Measurements from ENCODE around the gene CDC45.

DNA sequence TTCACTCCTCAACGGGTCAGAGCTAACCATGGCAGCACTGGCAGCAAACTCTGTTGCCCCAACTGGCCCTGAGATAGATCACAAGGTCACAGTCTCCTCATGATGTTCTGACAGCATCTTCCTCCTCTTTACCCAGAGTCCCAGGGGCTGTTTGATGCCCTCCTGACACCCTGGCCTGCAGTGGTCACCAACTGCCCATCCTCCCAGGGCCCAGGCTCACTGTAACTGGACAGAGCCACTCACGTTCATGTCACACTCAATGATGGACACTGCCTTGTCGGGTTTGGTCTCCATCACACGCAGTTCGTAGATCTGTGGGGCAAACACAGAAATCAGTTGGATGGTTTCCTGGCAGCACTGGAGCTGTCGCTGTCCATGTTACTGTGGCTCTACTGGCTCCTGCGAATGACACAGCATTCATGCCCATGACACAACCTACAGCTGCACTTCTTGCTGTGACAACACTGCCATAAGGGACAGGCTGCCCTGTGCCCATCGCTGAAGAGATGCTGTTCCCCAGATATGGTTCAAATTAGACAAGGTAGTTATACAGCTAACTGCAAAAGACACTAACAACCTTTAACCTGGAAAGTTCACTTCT, 21.8 kb upstream of the CDC45 start:
- TF ChIP-seq POLR2A (IDR thresholded peaks at IDR 0.05) = no peak
- TF ChIP-seq, protein P1, sequence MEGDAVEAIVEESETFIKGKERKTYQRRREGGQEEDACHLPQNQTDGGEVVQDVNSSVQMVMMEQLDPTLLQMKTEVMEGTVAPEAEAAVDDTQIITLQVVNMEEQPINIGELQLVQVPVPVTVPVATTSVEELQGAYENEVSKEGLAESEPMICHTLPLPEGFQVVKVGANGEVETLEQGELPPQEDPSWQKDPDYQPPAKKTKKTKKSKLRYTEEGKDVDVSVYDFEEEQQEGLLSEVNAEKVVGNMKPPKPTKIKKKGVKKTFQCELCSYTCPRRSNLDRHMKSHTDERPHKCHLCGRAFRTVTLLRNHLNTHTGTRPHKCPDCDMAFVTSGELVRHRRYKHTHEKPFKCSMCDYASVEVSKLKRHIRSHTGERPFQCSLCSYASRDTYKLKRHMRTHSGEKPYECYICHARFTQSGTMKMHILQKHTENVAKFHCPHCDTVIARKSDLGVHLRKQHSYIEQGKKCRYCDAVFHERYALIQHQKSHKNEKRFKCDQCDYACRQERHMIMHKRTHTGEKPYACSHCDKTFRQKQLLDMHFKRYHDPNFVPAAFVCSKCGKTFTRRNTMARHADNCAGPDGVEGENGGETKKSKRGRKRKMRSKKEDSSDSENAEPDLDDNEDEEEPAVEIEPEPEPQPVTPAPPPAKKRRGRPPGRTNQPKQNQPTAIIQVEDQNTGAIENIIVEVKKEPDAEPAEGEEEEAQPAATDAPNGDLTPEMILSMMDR (IDR thresholded peaks at IDR 0.05 in 8 of 11, conservative IDR thresholded peaks at IDR 0.05 in 3 of 11) = no peak
- TF ChIP-seq POLR2AphosphoS5 (IDR thresholded peaks at IDR 0.05) = no peak
